H9 (cell line): ENCODE data around the gene ZNF765. TPM values are rescaled to one million over a fixed set of nuclear protein-coding genes. Genes with fewer than 3 reads are reported as not detected.
"Not testable (repeated sequence)": the region's sequence is repeated elsewhere in the genome, so short reads cannot be mapped to it uniquely, and the experiment has no call there.

ENCODE experiments used
- DNase-seq: peaks from one replicate; pipeline ENCODE4 v3.0.0-alpha.2; 2017
- H2AFZ ChIP-seq: one replicate; pipeline ENCODE4 v1.6.1; 2013; ENCODE audit warnings: mild to moderate bottlenecking, low read length, control low read depth, moderate library complexity
- H2AK5ac ChIP-seq: 2 replicates; pipeline ENCODE4 v1.6.1; 2013; ENCODE audit warnings: low read length, control low read depth, mixed read lengths; ENCODE audit not compliant: insufficient read length
- H2BK120ac ChIP-seq: one replicate; pipeline ENCODE4 v1.6.1; 2013; ENCODE audit warnings: low read depth, mild to moderate bottlenecking, low read length, control low read depth, inconsistent platforms; ENCODE audit not compliant: poor library complexity, severe bottlenecking
- H2BK12ac ChIP-seq: 2 replicates; pipeline ENCODE4 v1.6.1; 2013; ENCODE audit warnings: low read length, control low read depth, mixed read lengths, low read depth; ENCODE audit not compliant: insufficient read length
- H2BK15ac ChIP-seq: 2 replicates; pipeline ENCODE4 v1.6.1; 2013; ENCODE audit warnings: low read depth, low read length, control low read depth
- H2BK20ac ChIP-seq: one replicate; pipeline ENCODE4 v1.6.1; 2013; ENCODE audit warnings: low read depth, mild to moderate bottlenecking, low read length, control low read depth, inconsistent platforms; ENCODE audit not compliant: poor library complexity, severe bottlenecking
- H2BK5ac ChIP-seq: 2 replicates; pipeline ENCODE4 v1.6.1; 2013; ENCODE audit warnings: low read length, control low read depth, mixed read lengths; ENCODE audit not compliant: insufficient read length
- H3K14ac ChIP-seq: 2 replicates; pipeline ENCODE4 v1.6.1; 2013; ENCODE audit warnings: low read length, control low read depth; ENCODE audit not compliant: insufficient read depth
- H3K18ac ChIP-seq: 2 replicates; pipeline ENCODE4 v1.6.1; 2013; ENCODE audit warnings: low read depth, mild to moderate bottlenecking, mixed read lengths, low read length, control low read depth; ENCODE audit not compliant: insufficient read length
- H3K23ac ChIP-seq: 2 replicates; pipeline ENCODE4 v1.6.1; 2013; ENCODE audit warnings: low read length, control low read depth, mixed read lengths, low read depth; ENCODE audit not compliant: insufficient read length
- H3K23me2 ChIP-seq: 2 replicates; pipeline ENCODE4 v1.6.1; 2013; ENCODE audit warnings: low read depth, mild to moderate bottlenecking, mixed read lengths, low read length, control low read depth; ENCODE audit not compliant: insufficient read length, poor library complexity, severe bottlenecking
- H3K27ac ChIP-seq: 2 replicates; pipeline ENCODE4 v1.5.1; 2013; ENCODE audit warnings: low read length, control low read depth, mixed read lengths, low read depth; ENCODE audit not compliant: insufficient read length
- H3K27me3 ChIP-seq: 2 replicates; pipeline ENCODE4 v1.6.1; 2013; ENCODE audit warnings: low read length, control low read depth, inconsistent platforms; ENCODE audit not compliant: insufficient read depth
- H3K4ac ChIP-seq: 2 replicates; pipeline ENCODE4 v1.6.1; 2013; ENCODE audit warnings: low read depth, mild to moderate bottlenecking, control low read depth, inconsistent platforms, low read length, moderate library complexity
- H3K4me1 ChIP-seq: 2 replicates; pipeline ENCODE4 v1.6.1; 2013; ENCODE audit warnings: low read length, control low read depth, inconsistent platforms; ENCODE audit not compliant: insufficient read depth
- H3K4me2 ChIP-seq: 2 replicates; pipeline ENCODE4 v1.6.1; 2013; ENCODE audit warnings: low read length, control low read depth, mixed read lengths; ENCODE audit not compliant: insufficient read length, insufficient read depth
- H3K56ac ChIP-seq: 2 replicates; pipeline ENCODE4 v1.6.1; 2013; ENCODE audit warnings: low read depth, mild to moderate bottlenecking, mixed read lengths, low read length, control low read depth; ENCODE audit not compliant: insufficient read length
- H3K79me1 ChIP-seq: 2 replicates; pipeline ENCODE4 v1.6.1; 2013; ENCODE audit warnings: low read depth, mild to moderate bottlenecking, moderate library complexity, low read length, control low read depth, inconsistent platforms; ENCODE audit not compliant: insufficient read depth, poor library complexity, severe bottlenecking
- H3K79me2 ChIP-seq: 2 replicates; pipeline ENCODE4 v1.6.1; 2013; ENCODE audit warnings: low read length, control low read depth, inconsistent platforms; ENCODE audit not compliant: insufficient read depth
- H3K9ac ChIP-seq: 2 replicates; pipeline ENCODE4 v1.6.1; 2013; ENCODE audit warnings: low read length, control low read depth, mixed read lengths; ENCODE audit not compliant: insufficient read length; ENCODE audit errors: extremely low read depth
- H3K9me3 ChIP-seq: one replicate; pipeline ENCODE4 v1.6.1; 2013; ENCODE audit warnings: low read depth, low read length, inconsistent platforms; ENCODE audit not compliant: control insufficient read depth
- H3T11ph ChIP-seq: one replicate; pipeline ENCODE4 v1.6.1; 2013; ENCODE audit warnings: mild to moderate bottlenecking, low read length, control low read depth, inconsistent platforms
- H4K20me1 ChIP-seq: one replicate; pipeline ENCODE4 v1.6.1; 2013; ENCODE audit not compliant: control insufficient read depth, insufficient read length, insufficient read depth
- H4K5ac ChIP-seq: 2 replicates; pipeline ENCODE4 v1.6.1; 2013; ENCODE audit warnings: low read depth, mild to moderate bottlenecking, mixed read lengths, low read length, control low read depth; ENCODE audit not compliant: insufficient read length
- H4K8ac ChIP-seq: replicated peaks from 2 replicates; pipeline ENCODE4 v1.6.1; 2013; ENCODE audit warnings: low read length, control low read depth, mixed read lengths, low read depth; ENCODE audit not compliant: insufficient read length
- H4K91ac ChIP-seq: 2 replicates; pipeline ENCODE4 v1.6.1; 2013; ENCODE audit warnings: low read depth, mild to moderate bottlenecking, moderate library complexity, mixed read lengths, low read length, control low read depth; ENCODE audit not compliant: insufficient read length
- H3K27ac Mint-ChIP-seq, 3 experiments: 2 replicates in 2 of 3; 3 replicates in 1 of 3; pipeline ENCODE4 v1.8.0; 2020 to 2021; ENCODE audit warnings: mixed read lengths in 3 of 3, mild to moderate bottlenecking in 1 of 3, moderate library complexity in 1 of 3
- H3K27me3 Mint-ChIP-seq: 2 replicates; pipeline ENCODE4 v1.8.0; 2021; ENCODE audit warnings: low read depth, mild to moderate bottlenecking, moderate library complexity, mixed read lengths
- H3K36me3 Mint-ChIP-seq, 3 experiments: 2 replicates in 2 of 3; 3 replicates in 1 of 3; pipeline ENCODE4 v1.8.0; 2020 to 2021; ENCODE audit warnings: low read depth in 3 of 3, mixed read lengths in 3 of 3; ENCODE audit not compliant: insufficient read depth in 1 of 3
- H3K4me1 Mint-ChIP-seq, 2 experiments: 2 replicates each; pipeline ENCODE4 v1.8.0; 2020; ENCODE audit warnings: mixed read lengths in 2 of 2
- H3K4me3 Mint-ChIP-seq, 2 experiments: 2 replicates in 1 of 2; 3 replicates in 1 of 2; pipeline ENCODE4 v1.8.0; 2020 to 2021; ENCODE audit warnings: mild to moderate bottlenecking in 2 of 2, mixed read lengths in 2 of 2, moderate library complexity in 1 of 2
- H3K9me3 Mint-ChIP-seq, 2 experiments: 2 replicates in 1 of 2; 3 replicates in 1 of 2; pipeline ENCODE4 v1.8.0; 2020; ENCODE audit warnings: mild to moderate bottlenecking in 2 of 2, mixed read lengths in 2 of 2, moderate library complexity in 1 of 2
- WGBS: extraction: QIAGEN DNeasy Blood & Tissue Kit; methylation state at CpG from one replicate; pipeline ENCODE4 v1.1.7; 2013; ENCODE audit warnings: missing lambda C conversion rate, low lambda C conversion rate, mixed read lengths; ENCODE audit not compliant: insufficient read length; ENCODE audit errors: extremely low coverage; 5-methylcytosine and 5-hydroxymethylcytosine counted together
- total RNA-seq: library from RNA; stranded (reverse); gene quantifications from 2 replicates; pipeline ENCODE4 v1.2.1, GENCODE V29; 2021

ZNF765 gene
- total RNA-seq, 1 experiment from 2014 or later, result 20.4 TPM

DNA sequence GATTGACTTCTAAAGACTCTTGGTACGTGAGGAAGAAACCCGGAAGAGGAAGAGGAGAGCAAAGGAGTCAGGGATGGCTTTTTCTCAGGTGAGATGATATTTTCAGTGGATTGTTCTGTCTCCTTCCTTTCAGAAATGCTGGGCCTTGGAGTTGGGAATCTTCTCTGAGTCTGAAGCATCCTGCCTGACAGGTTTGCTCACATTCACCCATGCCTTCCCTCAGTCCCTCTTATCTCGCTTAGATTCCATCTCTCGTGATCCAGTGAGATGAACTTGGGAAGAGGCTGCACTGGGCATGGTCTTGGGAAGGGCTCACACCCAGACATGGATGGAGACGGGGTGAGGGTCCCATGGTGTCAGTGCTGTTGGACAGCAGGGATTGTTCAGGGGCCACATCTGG lies 52.2 kb downstream of the ZNF765 start:
- not testable (repeated sequence) for H4K20me1 ChIP-seq, H3K79me1 ChIP-seq, H3K18ac ChIP-seq, H3K27me3 Mint-ChIP-seq, H2BK12ac ChIP-seq, H2BK20ac ChIP-seq, H2AK5ac ChIP-seq, H3K56ac ChIP-seq, H4K91ac ChIP-seq, H3K4me2 ChIP-seq, H2BK5ac ChIP-seq, H4K8ac ChIP-seq, H3K27me3 ChIP-seq, H2BK120ac ChIP-seq, H3K27ac ChIP-seq, H3K79me2 ChIP-seq, H2AFZ ChIP-seq, H3K23ac ChIP-seq, H3K27ac Mint-ChIP-seq, H3K23me2 ChIP-seq, H3K4me1 ChIP-seq, H3K4me1 Mint-ChIP-seq, H3K4ac ChIP-seq, H3K4me3 Mint-ChIP-seq, H2BK15ac ChIP-seq, DNase-seq, H3K9ac ChIP-seq, H4K5ac ChIP-seq, H3T11ph ChIP-seq, H3K14ac ChIP-seq
- Mint-ChIP-seq H3K9me3 (peaks cover 35 to 37% of the 10 kb centered on the region in 2 experiments), H3K36me3 (peaks cover 83 to 96% (median 91%) of the 10 kb centered on the region in 3 experiments)
- peaks cover 17% of the 10 kb centered on the region for H3K9me3 ChIP-seq
- no CpG with 5 or more reads among the region's 5 CpGs for WGBS
